HG03575 (cell line): Measurements from ENCODE around the gene PRDM12.
"Not testable (repeated sequence)": the region's sequence is repeated elsewhere in the genome, so short reads cannot be mapped to it uniquely, and the experiment has no call there.

Source experiments
- ATAC-seq: cut with Tn5 transposase; IDR thresholded peaks from one replicate; pipeline ENCODE4 v1.9.1; 2021; ENCODE audit not compliant: unreplicated experiment, insufficient number of reproducible peaks, low FRiP score; ENCODE audit errors: extremely low read depth

The PRDM12 gene

DNA sequence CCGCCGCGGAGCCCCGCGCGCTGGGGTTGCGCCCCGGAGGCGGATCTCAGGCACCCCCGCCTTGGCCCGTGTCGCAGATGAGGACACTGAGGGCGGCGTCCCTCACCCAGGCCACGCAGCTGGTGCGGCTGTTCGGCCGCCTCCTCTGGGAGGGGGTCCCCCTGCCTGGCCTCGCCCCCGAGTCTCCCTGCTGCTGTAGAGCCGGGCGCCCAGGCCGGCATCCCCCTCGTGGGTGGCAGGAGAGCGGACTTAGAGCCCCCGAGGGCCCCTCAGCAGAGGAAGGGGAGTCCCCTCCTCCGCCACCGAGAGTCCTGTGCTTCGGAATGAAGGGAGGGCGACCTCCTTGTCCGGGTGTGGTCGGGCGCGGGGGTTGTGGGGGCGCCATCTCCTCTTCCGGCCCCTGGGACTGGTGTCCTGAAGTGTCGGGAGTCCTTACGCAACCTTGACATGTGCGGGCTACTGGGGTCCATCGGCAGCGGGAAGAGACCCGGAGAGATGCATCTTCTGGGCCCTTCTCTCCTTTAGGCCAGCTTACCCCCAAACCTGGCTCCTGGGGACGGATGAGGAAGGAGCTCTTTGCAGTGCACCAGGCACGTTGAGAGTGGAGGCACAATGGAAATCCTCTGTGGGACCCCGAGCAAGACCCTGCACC lies 17.5 kb downstream of the PRDM12 start:
- ATAC-seq: no peak

DNA sequence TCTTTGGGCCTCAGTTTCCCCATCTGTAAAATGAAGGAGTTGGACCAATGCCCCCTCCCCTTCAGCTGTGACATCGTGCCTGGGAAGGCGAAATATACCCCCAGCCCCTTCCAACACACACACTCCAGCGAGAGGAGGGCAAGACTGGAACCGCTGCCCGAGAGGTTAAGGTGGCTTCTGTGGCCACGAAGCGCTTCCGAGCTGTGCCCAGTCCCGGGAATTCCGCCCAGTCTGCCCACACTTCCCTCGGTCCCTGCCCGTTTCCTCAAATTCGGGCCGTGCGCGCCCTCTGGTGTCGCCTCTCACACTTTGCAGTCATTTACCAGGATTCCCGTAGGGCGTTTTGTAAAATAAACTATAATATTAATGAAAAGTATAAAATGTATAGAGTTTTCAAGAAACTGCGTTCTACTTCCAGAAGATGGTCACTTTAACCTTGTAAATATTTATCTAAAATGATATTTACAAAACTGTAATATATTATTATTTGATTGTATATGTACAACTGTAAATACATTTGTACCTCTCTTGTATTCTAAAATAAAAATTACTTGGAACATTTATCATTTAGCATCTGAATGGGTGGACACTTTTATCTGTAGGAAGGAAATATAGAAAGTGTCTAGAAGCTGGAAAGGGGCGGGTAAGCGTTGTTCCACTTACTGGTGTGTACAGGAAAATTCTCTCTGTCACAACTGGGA lies 18.2 kb downstream of the PRDM12 start:
- ATAC-seq: no peak

DNA sequence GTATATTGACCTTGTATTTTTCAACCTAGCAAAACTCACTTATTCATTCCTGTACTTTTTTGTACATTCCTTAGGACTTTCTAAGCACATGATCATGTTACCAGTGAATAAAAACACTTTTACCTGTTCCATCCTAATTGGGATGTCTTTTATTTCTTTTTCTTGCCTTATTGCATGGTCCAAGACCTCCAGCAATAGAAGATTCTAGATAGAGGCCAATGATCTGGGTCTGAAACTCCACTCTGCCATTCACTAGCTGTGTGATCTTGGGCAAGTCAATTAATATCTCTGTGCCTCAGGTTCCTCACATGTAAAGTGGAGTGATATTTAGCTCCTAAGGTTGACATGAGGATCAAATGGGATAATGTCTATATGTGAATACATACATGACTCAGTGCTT lies 20.7 kb downstream of the PRDM12 start:
- ATAC-seq: no peak

DNA sequence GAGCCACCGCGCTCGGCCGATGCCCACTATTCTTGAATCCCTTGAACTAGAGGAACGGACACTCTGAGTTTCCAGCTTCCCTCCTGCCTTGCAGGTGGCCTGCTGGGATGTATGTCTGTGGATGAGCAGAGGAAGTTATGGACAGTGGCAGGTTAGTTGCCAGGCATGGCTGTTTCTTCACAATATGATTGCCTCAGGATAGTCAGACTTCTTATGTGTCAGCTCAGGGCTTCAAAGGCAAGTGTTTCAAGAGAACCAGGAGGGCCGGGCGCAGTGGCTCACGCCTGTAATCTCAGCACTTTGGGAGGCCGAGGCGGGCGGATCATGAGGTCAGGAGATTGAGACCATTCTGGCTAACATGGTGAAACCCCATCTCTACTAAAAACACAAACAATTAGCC lies 21.6 kb downstream of the PRDM12 start:
- ATAC-seq: not testable (repeated sequence)

DNA sequence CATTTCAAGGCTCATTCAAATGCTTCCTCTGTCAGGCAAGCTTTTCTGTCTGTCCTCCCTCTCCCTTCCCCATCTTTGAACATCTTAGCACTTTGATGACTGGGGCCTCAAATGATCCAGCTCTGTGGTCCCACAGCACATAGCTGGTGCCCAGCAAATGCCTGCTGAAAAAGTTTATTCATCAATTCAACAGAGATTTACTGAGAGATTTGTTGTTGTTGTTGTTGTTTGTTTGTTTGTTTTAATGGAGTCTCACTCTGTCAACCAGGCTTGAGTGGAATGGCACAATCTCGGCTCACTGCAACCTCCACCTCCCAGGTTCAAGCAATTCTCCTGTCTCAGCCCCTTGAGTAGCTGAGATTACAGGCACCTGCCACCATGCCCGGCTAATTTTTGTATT lies 23.2 kb downstream of the PRDM12 start:
- no peak for ATAC-seq

DNA sequence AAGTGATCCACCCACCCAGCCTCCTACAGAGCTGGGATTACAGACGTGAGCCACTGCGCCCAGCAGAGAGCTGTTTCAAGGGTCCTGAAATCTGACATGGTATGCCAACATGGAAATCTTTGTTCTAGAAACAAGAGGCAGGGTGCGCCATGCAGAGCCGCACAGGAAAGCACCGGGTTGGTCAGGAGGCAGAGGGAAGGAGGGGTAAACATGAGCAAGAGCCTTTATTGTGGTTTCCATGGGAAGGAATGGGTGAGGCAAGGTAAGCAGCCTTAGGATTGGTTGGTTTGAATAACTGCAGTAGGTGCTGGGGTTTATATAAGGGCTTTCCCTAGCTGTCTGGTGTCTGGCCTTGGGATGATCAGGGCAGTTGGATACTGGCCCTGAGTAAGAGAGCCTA lies 23.7 kb downstream of the PRDM12 start:
- ATAC-seq: no peak

DNA sequence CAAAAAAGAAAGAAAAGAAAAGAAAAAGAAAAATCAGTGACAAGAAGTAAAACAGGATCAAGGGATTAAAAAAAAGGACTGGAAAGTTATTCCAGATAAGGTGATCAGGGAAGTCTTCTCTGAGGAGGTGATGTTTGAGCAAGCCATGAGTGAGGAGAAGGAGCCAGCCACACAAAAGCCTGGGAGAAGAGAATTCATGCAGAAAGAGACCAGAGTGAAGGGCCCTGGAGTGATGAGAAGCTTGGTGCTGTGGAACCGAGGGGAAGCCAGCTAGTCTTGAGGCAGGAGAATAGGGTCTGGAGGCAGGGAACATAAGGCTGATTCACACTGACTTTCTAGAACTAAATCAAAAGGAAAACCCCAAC lies 25.2 kb downstream of the PRDM12 start:
- no peak for ATAC-seq

DNA sequence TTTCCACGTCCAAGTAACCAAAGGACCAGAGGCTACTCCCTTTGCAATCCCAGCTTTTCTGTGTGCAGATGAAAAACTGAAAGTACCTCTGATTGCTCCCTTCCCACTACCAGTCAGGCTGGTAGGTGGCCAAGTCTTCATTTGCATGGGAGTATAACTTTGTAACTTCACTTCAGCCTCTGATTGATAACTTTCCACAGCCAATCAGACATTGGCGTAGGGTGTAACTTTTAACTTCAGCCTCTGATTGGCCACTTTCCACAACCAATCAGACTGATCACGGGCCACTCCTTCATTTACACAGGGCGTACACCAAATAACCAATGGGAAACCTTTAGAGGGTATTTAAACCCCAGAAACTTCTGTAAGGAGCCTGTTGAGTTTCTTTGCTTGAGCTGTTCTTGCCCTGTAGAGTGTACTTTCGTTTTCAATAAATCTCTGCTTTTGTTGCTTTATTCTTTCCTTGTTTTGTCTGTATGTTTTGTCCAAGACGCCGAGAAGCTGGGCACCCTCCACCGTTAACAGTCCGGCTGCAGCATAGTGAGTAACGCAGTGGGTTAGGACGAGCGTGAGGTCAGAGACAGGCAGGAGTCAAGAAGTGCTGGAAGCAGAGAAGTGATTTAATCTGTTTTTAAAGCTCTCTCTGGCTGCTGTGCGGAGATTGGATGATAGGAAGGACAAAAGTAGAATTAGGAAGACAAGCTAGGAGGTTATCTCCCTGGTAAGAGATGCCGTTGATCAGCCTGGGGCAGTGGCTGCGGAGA lies 25.7 kb downstream of the PRDM12 start:
- ATAC-seq: no peak

DNA sequence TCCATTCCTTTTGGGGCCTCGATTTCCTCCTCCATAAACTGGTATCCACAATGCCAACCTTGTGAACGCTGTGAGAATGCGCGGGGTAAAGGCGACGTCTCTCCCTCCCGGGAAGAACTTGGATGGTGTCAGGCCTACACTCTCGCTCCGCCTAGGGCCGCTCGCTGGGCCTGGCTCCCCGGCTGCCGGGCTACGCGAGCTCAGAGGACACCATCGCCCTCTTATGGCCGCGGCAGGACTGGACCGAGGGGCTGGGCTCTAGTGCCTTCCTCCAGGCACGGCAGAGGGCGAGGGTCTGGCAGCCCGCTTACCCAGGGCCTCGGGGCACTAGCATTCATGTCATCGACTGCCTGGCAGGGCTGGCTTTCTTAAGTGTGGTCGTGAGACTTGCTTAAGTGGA lies 27.9 kb downstream of the PRDM12 start:
- no peak for ATAC-seq

DNA sequence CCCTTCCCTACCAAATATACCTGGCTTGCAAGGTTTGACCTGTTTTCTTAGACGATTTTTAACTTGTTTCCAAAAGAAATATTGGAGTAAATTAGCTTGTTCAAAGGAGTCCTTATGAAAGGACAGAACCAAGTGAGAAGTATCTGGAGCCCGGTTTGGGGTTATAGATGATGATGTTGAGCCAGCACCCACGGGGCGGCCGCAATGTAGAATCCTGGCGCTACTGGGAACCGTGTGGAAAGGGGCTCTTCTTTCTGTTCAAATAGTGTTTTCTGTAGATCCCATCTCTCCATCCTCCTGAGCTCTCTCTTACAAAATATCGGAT lies 28.7 kb downstream of the PRDM12 start:
- no peak for ATAC-seq

DNA sequence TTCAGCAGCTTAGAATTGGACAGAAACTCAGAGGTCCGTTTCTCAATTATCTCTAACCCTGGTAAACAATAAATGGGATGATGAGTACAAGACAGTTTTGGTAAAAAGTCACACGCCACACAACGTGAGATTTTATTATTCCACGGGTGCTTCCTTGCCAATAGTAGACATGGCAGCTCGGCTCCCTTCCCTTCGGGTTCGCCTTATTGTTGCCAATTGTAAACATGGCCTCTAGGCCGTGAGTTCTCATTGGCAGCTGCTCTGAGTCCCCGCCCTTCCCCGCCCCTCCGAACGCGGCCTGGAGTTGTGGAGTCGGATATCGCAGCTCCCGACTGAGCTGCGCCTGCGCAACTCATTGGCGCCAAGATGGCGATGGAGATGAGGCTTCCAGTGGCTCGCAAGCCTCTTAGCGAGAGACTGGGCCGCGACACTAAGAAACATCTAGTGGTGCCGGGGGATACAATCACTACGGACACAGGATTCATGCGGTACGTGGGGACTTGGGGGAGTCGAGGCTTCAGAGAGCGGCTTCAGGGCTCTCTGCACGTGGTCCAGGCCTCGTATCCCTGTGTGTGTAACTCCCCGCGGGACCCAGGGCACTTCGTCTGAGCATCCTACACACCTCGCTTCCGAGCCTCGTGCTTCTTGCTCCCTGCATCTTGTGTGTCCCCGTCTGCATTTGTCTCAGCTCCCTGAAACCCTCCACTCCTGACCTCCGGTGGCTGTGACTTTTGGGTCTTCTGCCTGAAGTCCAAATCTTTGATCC lies 29.2 kb downstream of the PRDM12 start, which contains the start of gene EXOSC2:
Gene EXOSC2 (plus strand): TSS at position 355 of the 766 bp plus-strand sequence. CDS start 12 bp downstream, at position 367.
- no peak for ATAC-seq

DNA sequence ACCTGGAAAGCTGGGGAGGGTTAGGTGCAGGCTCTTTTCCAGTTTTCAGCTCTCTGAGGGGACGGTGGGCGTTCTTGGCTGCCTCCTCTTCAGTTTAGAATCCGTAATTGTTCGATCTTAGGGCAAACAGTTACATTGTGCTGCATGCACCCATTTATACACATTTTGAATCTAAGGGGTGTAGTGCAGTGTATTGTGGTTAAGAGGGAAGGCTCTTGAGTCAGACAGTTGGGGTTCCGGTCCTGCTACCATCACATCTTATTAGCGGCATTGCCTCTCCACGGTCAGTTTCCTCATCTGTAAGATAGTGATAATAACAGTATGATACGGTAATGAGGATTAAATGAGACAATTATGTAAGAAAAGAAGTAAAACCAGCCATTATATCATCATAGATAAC lies 29.8 kb downstream of the PRDM12 start:
- ATAC-seq: no peak

DNA sequence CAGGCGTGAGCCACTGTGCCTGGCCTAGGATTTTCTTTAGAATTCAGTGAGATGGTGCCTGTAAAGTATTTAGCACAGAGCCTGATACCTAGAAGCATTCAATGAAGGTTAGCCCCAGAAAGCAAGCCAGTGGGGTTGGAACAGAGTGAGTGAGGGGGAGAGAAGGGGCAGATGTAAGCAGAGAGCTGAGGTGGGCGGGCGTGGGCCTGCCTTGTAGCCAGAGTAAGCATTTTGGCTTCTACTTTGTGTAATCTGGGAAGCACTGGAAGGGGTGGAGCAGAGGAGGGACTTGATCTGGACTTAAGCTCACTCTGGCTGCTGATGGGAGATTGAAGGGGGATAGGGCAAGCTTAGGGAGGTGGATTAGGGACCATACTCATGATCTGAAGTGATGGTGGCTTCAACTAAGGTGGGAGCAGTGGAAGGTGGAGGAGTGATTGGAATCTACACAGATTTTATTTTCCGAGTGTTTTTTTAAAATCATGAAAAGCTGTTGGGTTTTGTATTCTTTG lies 31.8 kb downstream of the PRDM12 start:
- no peak for ATAC-seq

DNA sequence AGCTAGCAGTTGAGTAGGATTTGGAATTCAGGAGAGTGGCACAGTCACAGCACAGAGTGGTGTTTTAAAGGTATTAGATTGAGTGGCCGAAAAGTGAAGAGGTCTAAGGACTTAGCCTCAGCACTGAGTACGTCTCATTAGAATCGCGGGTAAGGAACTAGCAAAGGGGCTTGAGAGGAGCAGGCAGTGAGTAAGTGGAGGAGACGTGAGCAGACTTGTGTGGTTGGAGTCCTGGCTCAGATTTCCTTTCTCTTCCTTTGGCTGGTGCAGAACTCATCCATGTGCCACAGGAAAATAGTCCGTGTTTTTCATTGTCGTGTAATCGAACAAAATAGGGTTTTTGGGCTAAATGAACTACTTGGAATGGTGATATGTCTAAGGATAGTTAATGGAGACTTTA lies 32.6 kb downstream of the PRDM12 start:
- no peak for ATAC-seq

DNA sequence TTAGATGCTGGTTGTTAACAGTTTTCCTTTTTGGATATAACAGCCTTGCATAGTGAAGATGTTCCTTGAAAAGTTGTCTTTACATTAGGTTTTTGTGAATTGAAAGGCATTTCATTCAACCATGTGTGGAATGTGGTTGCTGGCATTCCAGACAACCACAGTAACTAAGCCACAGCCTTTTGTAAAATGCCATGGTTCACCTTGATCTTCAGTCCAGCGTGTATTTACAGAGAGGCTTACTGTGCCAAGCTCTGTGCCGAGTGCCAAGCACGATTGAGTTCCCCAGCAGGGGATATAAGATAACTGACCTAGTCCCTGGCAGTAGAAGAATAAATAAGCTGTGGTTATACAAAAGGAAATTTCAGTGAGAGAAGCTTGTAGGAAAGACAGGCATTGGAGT lies 34.1 kb downstream of the PRDM12 start:
- ATAC-seq: no peak

DNA sequence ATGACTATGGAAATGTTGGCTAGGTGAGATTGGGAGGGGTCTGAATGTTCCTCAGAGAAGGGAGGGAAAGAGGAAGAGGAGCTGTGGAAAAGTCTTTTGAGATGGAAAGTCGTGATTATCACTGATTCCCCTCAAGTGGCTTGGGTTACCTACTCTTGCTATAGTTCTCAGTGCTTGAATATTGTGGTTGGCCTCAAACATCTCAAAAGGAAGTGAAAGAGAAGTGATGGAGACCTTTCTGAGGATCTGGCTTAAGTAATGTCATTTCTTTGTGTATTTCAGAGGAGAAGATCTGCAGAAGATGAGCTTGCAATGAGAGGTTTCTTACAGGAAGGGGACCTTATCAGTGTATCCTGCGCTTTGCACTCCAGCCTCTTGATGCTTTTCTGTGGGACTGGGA lies 34.7 kb downstream of the PRDM12 start:
- ATAC-seq: no peak

DNA sequence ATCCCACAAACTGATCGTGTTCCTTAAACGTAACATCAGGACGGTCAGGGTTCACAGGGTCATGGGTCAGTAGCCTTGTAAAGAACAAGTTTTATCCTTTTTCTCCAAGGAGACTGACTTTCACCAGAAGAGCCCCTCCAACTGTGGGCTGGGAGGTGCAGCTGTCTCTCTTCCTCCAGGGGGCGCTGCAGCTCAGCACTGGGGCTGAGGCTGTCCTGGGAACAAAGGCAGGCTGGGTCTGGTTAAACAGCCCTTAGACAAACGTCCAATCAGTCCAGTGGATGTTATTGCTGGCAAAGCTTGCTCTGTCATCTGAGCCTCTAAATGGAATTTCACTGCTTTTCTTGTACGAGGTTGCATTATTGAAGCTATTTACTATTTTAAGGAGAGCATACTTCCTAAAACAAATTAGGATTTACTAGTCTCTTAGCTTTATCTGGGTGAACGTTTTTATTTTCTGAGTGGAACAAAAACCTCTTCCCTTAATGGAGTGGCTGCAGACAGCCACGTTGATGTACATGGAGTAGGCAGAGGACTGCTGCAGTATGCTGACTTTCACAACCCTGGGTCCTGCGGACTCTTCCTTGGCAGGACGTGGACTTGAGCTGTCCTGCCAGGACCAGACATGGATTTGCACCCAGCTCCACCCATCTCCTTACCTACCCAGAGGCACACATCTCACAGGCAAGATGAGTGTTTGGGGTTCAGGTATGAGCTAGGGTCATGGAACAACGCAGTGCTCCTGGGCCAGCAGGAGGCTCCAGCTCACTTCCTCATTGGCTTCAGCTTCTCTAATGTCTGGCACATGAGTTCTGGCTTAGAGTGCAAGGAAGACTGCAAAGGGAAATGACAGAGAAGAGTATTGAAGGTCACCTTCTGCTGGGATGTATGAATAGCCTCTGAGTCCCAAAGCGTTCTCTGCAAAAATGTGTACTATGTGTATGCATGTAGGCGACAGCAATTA lies 36.9 kb downstream of the PRDM12 start:
- no peak for ATAC-seq

DNA sequence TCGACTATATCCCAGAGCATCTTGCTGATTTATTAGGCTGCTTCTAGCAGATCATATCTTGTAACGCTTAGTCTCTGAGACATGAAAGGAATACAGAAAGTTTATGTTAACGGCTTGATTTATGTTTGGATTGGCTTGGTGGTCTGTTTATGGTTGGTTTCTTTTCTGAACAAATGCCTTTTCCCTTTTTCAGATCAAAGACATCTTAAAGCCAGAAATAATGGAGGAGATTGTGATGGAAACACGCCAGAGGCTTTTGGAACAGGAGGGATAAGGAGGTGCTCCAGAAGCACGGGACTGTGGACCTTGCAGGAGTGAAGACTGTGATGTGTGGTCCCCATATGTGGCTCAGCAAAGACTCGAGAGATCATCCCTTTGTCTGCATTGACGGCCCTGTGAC lies 39.1 kb downstream of the PRDM12 start:
- no peak for ATAC-seq
